BJ (cell line): ENCODE results near the gene C1orf167. TPM values are rescaled to one million over a fixed set of nuclear protein-coding genes. Genes with fewer than 3 reads are reported as not detected.

Source experiments
- CTCF ChIA-PET: fragments of 350-600 bp; formaldehyde crosslinking; extraction: SDS; loops from one replicate; lab custom pipeline; 2021; ENCODE audit warnings: antibody characterized with exemption, inconsistent platforms; lab: Yijun Ruan, JAX
- POLR2A ChIA-PET: fragments of 300-600 bp; sonication (Branson Sonifier 250); formaldehyde crosslinking; extraction: SDS; loops from one replicate; lab custom pipeline; 2021; ENCODE audit warnings: antibody characterized with exemption; lab: Charles Lee
- DNase-seq: peaks from one replicate; pipeline ENCODE4 v3.0.0-alpha.2; 2011; ENCODE audit warnings: low read depth
- H3K27me3 ChIP-seq: 2 replicates; pipeline ENCODE4 v1.6.0; 2011; ENCODE audit warnings: low read length; ENCODE audit not compliant: control insufficient read depth, insufficient read depth
- H3K36me3 ChIP-seq: 2 replicates; pipeline ENCODE4 v1.5.1; 2011; ENCODE audit warnings: low read length; ENCODE audit not compliant: control insufficient read depth, insufficient read depth
- H3K4me3 ChIP-seq: 2 replicates; pipeline ENCODE4 v1.5.1; 2011; ENCODE audit warnings: low read depth, mild to moderate bottlenecking, control low read depth, low read length
- polyA plus RNA-seq: library from polyadenylated mRNA; depleted of rRNA; stranded (reverse); fragments of >200 nt; gene quantifications from 2 replicates; pipeline ENCODE4 v1.2.3, GENCODE V29; 2011
- TF ChIP-seq, protein P1 (sequence below): IDR thresholded peaks from 2 replicates; pipeline ENCODE4 v1.5.1; 2011; ENCODE audit warnings: low read depth, mild to moderate bottlenecking, control low read depth, inconsistent platforms, low read length, moderate library complexity; ENCODE audit not compliant: insufficient read depth

Gene C1orf167
- polyA plus RNA-seq, 1 experiment, result 0.54 TPM

DNA sequence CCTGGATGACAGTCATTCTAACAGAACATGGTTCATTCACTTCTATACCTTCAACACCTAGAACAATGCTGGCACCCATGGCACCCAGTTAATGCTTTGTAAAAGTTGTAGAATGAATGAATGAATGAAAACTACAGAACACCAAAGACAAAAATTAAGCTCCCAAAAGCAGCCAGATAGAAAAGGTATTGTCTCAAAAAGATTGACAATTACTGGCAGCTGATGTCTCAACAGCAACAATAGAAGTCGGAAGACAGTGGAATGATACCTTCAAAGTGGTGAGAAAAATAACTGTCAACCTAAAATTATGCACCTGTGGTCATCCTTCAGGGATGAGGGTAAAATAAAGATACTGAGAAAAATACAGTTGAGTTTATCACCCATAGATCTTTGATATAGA, 4.9 kb upstream of the C1orf167 start:
- H3K4me3 ChIP-seq, result no peak overlapping the region
- POLR2A ChIA-PET, result no interaction called here
- peaks cover 8% of the 10 kb centered on the region for H3K27me3 ChIP-seq
- CTCF ChIA-PET, result interaction anchor here (0.9 to 1.7 kb wide), 3 partner anchors 8 to 104 kb away, joined by 3 to 4 read pairs (median 4); no protein-coding TSS in a partner anchor
- no peak for DNase-seq
- no peaks in the 10 kb centered on the region for H3K36me3 ChIP-seq
- TF ChIP-seq, protein P1, sequence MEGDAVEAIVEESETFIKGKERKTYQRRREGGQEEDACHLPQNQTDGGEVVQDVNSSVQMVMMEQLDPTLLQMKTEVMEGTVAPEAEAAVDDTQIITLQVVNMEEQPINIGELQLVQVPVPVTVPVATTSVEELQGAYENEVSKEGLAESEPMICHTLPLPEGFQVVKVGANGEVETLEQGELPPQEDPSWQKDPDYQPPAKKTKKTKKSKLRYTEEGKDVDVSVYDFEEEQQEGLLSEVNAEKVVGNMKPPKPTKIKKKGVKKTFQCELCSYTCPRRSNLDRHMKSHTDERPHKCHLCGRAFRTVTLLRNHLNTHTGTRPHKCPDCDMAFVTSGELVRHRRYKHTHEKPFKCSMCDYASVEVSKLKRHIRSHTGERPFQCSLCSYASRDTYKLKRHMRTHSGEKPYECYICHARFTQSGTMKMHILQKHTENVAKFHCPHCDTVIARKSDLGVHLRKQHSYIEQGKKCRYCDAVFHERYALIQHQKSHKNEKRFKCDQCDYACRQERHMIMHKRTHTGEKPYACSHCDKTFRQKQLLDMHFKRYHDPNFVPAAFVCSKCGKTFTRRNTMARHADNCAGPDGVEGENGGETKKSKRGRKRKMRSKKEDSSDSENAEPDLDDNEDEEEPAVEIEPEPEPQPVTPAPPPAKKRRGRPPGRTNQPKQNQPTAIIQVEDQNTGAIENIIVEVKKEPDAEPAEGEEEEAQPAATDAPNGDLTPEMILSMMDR, result no peak

DNA sequence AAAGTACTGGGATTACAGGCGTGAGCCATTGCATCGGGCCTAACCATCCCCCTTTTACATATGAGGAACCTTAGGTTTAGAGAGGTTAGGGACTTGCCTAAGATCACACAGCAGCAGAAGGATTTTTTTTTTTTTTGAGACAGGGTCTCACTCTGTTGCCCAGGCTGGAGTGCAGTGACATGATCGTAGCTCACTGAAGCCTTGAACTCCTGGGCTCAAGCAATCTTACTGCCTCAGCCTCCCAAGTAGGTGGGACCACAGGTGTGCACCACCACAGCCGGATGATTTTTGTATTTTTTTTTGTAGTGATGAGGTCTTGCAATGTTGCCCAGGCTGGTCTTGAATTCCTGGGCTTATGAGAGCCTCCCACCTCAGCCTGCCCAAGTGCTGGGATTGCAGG, 2.2 kb upstream of the C1orf167 start:
- H3K27me3 ChIP-seq, result peaks cover 8% of the 10 kb centered on the region
- POLR2A ChIA-PET, result no interaction called here
- TF ChIP-seq, protein P1, result no peak
- no peaks in the 10 kb centered on the region for H3K36me3 ChIP-seq
- CTCF ChIA-PET, result no interaction called here
- no peak overlapping the region for H3K4me3 ChIP-seq
- DNase-seq, result no peak

DNA sequence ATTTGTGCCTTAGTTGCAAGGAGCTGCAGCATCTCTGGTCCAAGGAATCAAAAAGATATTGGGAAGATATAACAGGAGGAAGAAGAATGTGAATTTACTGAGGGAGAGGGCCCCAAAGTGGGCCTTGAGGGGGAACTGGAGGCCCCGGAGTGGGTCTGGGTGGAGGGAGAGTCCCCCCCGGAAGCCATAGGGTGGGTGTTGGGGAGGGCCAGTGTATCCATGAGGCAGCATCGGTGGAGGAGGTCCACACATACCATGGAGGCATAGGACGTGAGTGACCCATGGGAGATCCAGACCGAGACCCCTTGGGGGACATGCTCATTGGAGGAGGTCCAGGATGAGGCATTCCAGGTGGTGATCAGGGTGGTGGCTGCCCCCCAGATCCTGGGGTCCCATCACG, 708 bp upstream of the C1orf167 start:
- H3K27me3 ChIP-seq, result peaks cover 8% of the 10 kb centered on the region
- TF ChIP-seq, protein P1, result no peak
- ChIA-PET POLR2A (no interaction called here), CTCF (interaction anchor here (1.5 kb wide), 1 partner anchor 9 kb away, joined by 3 read pairs; no protein-coding TSS in a partner anchor)
- no peaks in the 10 kb centered on the region for H3K36me3 ChIP-seq
- no peak overlapping the region for H3K4me3 ChIP-seq
- DNase-seq, result no peak

DNA sequence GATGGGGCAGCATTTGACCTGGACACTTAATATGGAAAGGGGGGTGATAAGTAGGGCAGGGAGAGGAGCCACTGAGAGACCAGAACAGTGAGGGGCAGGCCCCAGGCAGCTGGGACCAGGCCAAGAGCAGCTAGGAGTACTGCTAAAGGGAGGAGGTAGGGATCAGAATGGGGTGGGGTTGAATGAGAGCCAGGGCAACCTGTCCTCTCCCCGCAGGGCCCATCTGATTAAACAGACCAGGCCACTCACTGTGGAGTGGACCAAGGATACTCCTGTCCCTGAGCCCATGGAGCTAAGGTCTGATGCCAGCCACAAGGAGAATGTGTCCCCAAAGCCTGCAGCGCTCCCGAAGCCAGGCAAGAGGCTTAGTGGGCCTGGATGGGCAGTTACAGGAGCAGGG, 2.1 kb downstream of the C1orf167 start:
- TF ChIP-seq, protein P1, result no peak
- ChIA-PET POLR2A (no interaction called here), CTCF (interaction anchor here (1.0 kb wide), 1 partner anchor 11 kb away, joined by 3 read pairs; no protein-coding TSS in a partner anchor)
- DNase-seq, result no peak
- Histone ChIP-seq H3K27me3 (peaks cover 10% of the 10 kb centered on the region), H3K4me3 (no peak overlapping the region), H3K36me3 (no peaks in the 10 kb centered on the region)

DNA sequence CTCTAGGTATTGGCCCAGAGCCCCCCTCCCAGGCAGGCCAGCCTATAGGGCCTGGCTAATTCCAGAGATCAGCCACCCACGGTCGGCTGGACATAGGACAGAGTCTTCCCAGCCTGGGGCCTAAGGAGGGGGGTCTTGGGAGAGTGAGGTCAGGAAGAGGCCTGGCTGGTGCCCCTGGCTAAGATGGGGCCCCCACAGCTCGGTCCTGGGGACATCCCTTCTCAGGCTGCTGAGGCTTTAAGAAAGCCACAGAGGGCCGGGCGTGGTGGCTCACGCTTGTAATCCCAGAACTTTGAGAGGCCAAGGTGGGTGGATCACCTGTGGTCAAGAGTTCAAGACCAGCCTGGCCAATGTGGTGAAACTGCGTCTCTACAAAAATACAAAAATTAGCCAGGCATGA, 2.5 kb downstream of the C1orf167 start:
- H3K27me3 ChIP-seq, result peaks cover 10% of the 10 kb centered on the region
- CTCF ChIA-PET, result interaction anchor here (1.5 kb wide), 1 partner anchor 8 kb away, joined by 4 read pairs; no protein-coding TSS in a partner anchor
- H3K36me3 ChIP-seq, result no peaks in the 10 kb centered on the region
- TF ChIP-seq, protein P1, result no peak
- POLR2A ChIA-PET, result no interaction called here
- no peak overlapping the region for H3K4me3 ChIP-seq
- DNase-seq, result no peak
